ENCODE data around the gene NLK. TPM values are rescaled to one million over a fixed set of nuclear protein-coding genes. Genes with fewer than 3 reads are reported as not detected.

The NLK gene
- polyA plus RNA-seq, 1 donor from 2014 or later, result 81.7 TPM

DNA sequence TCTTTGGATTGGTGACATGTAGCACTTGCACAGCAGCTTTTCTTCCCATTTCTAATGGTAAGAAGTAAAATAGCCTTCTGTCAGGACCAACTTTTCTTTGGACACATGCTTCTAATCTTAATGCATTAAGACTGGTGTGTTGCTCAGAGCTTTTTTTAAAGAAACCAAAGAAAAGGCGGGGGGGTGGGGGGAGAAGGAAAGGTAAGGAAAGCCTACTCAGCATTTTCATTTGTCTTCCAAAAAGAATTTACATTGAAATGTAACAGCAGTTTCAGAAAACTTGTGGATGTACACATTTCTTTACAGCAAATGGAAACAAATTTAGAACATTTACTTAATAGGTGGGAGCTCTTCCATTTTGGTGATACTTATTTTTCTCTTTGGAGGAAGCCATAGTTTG is 49.6 kb downstream of the NLK start:
- Histone ChIP-seq H3K27ac (ENCODE audit: low read length) (no peak overlapping the region), H3K27me3 (ENCODE audit: insufficient read depth, low read depth, low read length) (no peaks in the 10 kb centered on the region), H3F3A (ENCODE audit: insufficient read depth, low read length, poor library complexity, severe bottlenecking) (no peaks in the 10 kb centered on the region), H3K9me2 (ENCODE audit: insufficient read depth, low read length) (no peaks in the 10 kb centered on the region), H3K4me2 (ENCODE audit: low read length) (no peak overlapping the region), H3K79me2 (replicated peaks; ENCODE audit: insufficient read depth, low read length) (peaks cover 31% of the 10 kb centered on the region), H3K36me3 (ENCODE audit: insufficient read depth, low read length) (no peaks in the 10 kb centered on the region), H3K4me3 (ENCODE audit: low read length) (no peak overlapping the region), H2AFZ (ENCODE audit: low read depth, low read length) (no peak overlapping the region), H3K9me3 (ENCODE audit: low read length) (no peaks in the 10 kb centered on the region), H4K20me1 (ENCODE audit: insufficient read depth) (no peaks in the 10 kb centered on the region), H3K9ac (ENCODE audit: low read length) (no peak overlapping the region)
- no peak for TF ChIP-seq POLR2AphosphoS5 (IDR thresholded peaks at IDR 0.05)
- TF ChIP-seq RAD21 (conservative IDR thresholded peaks at IDR 0.05), result no peak

DNA sequence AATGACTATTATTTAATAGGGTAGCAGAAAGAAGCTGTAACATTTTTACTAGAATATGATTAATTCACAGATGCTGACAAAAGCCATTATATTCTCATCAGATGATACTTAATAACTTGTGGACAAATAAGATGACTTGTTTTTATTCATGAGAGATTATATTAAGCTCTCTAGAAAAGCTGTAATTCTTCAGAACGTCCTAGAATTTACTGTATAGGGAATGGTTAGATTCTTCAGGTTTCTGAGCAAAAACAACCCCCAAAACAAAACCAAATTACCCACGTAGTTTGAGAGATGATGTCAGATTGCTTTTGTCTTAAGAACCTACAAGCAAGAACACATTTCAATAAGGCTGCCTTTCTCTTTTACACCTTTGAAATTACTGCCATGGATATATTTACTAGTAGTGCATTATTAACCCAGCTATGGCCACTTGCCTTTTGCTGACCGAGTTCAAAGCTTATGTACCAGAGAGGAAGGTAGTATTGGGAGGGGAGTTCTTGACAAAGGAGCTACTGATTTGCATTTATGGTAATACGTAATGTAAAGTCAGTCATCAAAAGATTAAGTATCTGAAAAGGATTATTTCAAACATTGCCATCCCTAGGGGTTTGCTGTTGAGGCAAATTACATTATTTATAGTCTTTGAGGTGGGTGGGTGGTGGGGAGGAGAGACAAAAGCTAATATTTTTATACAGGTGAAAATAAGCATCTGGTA is 51.7 kb downstream of the NLK start:
- Histone ChIP-seq H3K9ac (ENCODE audit: low read length) (no peak overlapping the region), H3K27ac (ENCODE audit: low read length) (no peak overlapping the region), H3K36me3 (ENCODE audit: insufficient read depth, low read length) (no peaks in the 10 kb centered on the region), H4K20me1 (ENCODE audit: insufficient read depth) (no peaks in the 10 kb centered on the region), H3K4me2 (ENCODE audit: low read length) (no peak overlapping the region), H3F3A (ENCODE audit: insufficient read depth, low read length, poor library complexity, severe bottlenecking) (no peaks in the 10 kb centered on the region), H3K9me3 (ENCODE audit: low read length) (no peaks in the 10 kb centered on the region), H2AFZ (ENCODE audit: low read depth, low read length) (no peak overlapping the region), H3K79me2 (replicated peaks; ENCODE audit: insufficient read depth, low read length) (peaks cover 20% of the 10 kb centered on the region), H3K9me2 (ENCODE audit: insufficient read depth, low read length) (no peaks in the 10 kb centered on the region), H3K27me3 (ENCODE audit: insufficient read depth, low read depth, low read length) (no peaks in the 10 kb centered on the region), H3K4me3 (ENCODE audit: low read length) (no peak overlapping the region)
- TF ChIP-seq, protein P1, sequence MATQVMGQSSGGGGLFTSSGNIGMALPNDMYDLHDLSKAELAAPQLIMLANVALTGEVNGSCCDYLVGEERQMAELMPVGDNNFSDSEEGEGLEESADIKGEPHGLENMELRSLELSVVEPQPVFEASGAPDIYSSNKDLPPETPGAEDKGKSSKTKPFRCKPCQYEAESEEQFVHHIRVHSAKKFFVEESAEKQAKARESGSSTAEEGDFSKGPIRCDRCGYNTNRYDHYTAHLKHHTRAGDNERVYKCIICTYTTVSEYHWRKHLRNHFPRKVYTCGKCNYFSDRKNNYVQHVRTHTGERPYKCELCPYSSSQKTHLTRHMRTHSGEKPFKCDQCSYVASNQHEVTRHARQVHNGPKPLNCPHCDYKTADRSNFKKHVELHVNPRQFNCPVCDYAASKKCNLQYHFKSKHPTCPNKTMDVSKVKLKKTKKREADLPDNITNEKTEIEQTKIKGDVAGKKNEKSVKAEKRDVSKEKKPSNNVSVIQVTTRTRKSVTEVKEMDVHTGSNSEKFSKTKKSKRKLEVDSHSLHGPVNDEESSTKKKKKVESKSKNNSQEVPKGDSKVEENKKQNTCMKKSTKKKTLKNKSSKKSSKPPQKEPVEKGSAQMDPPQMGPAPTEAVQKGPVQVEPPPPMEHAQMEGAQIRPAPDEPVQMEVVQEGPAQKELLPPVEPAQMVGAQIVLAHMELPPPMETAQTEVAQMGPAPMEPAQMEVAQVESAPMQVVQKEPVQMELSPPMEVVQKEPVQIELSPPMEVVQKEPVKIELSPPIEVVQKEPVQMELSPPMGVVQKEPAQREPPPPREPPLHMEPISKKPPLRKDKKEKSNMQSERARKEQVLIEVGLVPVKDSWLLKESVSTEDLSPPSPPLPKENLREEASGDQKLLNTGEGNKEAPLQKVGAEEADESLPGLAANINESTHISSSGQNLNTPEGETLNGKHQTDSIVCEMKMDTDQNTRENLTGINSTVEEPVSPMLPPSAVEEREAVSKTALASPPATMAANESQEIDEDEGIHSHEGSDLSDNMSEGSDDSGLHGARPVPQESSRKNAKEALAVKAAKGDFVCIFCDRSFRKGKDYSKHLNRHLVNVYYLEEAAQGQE (IDR thresholded peaks at IDR 0.05; ENCODE audit: borderline replicate concordance), result no peak
- TF ChIP-seq EP300 (conservative IDR thresholded peaks at IDR 0.05; ENCODE audit: poor library complexity, severe bottlenecking) (no peak), EZH2 (IDR thresholded peaks at IDR 0.05; ENCODE audit: borderline replicate concordance, insufficient read depth, low read length, poor library complexity, severe bottlenecking) (no peak), MXI1 (conservative IDR thresholded peaks at IDR 0.05; ENCODE audit: poor library complexity, severe bottlenecking) (no peak), TAF1 (IDR thresholded peaks at IDR 0.05; ENCODE audit: low read depth) (no peak), POLR2AphosphoS5 (IDR thresholded peaks at IDR 0.05) (no peak), RAD21 (conservative IDR thresholded peaks at IDR 0.05) (no peak), SMC3 (conservative IDR thresholded peaks at IDR 0.05; ENCODE audit: poor library complexity) (no peak)
- TF ChIP-seq, protein P2, sequence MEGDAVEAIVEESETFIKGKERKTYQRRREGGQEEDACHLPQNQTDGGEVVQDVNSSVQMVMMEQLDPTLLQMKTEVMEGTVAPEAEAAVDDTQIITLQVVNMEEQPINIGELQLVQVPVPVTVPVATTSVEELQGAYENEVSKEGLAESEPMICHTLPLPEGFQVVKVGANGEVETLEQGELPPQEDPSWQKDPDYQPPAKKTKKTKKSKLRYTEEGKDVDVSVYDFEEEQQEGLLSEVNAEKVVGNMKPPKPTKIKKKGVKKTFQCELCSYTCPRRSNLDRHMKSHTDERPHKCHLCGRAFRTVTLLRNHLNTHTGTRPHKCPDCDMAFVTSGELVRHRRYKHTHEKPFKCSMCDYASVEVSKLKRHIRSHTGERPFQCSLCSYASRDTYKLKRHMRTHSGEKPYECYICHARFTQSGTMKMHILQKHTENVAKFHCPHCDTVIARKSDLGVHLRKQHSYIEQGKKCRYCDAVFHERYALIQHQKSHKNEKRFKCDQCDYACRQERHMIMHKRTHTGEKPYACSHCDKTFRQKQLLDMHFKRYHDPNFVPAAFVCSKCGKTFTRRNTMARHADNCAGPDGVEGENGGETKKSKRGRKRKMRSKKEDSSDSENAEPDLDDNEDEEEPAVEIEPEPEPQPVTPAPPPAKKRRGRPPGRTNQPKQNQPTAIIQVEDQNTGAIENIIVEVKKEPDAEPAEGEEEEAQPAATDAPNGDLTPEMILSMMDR (IDR thresholded peaks at IDR 0.05; ENCODE audit: poor library complexity, severe bottlenecking), result no peak

Data from neural cell (in vitro differentiated cells).